VCaP (cell line): ENCODE data around the gene GNAI1.

ENCODE experiments used
- H3K27ac ChIP-seq: fragments of 450-650 bp; 2 replicates; pipeline ENCODE4 v1.5.1; 2017
- CTCF ChIP-seq: fragments of 450-650 bp; conservative IDR thresholded peaks from 2 replicates; pipeline ENCODE4 v1.5.1; 2017; ENCODE audit warnings: mild to moderate bottlenecking, moderate library complexity

Gene GNAI1

GRCh38 chr7:80272560-80273239, 138.1 kb downstream of the GNAI1 start:
- no peak for TF ChIP-seq CTCF
- no peak overlapping the region for H3K27ac ChIP-seq

DNA sequence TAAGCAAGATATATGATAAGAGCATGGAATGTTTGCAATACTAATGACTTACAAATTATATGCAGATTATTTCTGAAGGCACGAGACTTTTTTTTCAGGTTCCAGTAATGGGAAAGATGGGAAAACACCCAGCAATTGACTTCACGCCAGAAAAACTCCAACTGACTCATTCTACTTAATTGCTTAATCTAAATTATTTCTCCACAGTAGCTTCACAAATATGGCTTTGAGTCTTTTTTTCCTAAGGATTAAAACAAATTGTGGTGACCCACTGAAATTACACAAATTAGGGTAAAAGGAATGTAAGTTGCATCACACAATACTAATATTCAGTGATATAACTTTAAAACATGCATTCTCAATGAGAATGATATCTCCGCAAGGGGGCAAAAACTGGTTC, 138.7 kb downstream of the GNAI1 start:
- TF ChIP-seq CTCF = no peak
- no peak overlapping the region for H3K27ac ChIP-seq

DNA sequence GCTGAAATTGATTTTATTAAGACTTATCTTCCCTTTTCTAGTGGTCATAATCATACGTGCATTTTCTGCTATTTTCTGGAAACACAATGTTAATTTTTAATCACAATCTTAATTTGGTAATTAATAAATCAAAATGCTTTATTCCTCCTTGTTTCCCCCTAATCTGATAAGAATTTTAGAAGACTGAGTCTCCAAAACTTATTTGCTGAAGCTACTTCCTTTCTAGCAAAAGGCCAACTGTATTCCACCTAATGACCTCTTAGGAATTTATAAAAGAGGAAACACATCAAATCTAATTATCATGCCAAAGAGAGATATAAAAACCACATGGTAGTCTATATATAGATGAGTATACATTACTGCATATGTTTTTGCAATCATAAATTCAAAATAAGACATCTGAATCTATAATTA, 140.6 kb downstream of the GNAI1 start:
- no peak overlapping the region for H3K27ac ChIP-seq
- TF ChIP-seq CTCF = no peak
